GM19043 (cell line): ENCODE measurements around the gene CASQ2.

Source experiments
- ATAC-seq: cut with Tn5 transposase; IDR thresholded peaks from one replicate; pipeline ENCODE4 v1.9.1; 2021; ENCODE audit warnings: low read depth; ENCODE audit not compliant: unreplicated experiment

Gene CASQ2

DNA sequence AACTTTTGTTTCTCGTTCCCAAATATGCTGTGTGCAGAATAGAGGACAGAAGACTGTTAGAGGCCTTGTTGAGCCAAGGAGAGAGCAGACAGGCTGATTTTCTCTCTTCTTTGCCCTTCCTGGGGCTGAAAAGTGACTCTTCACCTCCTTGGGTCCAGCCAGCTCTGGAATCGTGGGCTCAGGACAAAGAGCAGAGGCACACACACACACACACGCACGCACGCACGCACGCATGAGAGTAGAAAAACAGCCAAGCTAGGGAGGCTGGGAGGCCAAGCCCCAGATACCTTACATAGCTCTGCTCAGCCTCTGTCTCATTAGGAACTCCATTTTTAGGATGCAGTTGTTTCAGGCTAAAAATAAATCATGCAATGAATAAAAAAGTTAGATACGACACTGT, at the start of gene CASQ2:
Gene CASQ2 (minus strand): TSS at position 166 of the 400 bp plus-strand sequence. CDS start 173 bp downstream, outside the sequence.
- no peak for ATAC-seq

DNA sequence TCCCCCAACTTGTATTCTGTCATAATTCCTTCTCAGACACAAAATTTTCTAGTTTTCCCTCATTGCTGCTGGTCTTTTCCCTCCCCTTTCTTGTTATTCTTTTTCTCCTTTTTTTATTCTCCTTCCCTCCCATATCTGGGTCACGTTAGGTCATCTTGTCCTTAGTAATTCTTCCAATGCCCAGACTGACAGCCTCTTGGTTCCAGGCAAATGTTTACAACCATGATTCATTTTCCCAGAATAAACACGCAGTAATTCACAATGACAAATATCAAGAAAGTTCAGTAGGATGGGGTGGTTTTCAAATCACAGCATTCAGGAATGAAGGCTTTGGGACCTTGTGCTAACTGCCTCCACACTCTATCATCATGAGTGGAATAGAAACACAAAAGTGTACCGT, 47.2 kb upstream of the CASQ2 start:
- ATAC-seq: no peak

DNA sequence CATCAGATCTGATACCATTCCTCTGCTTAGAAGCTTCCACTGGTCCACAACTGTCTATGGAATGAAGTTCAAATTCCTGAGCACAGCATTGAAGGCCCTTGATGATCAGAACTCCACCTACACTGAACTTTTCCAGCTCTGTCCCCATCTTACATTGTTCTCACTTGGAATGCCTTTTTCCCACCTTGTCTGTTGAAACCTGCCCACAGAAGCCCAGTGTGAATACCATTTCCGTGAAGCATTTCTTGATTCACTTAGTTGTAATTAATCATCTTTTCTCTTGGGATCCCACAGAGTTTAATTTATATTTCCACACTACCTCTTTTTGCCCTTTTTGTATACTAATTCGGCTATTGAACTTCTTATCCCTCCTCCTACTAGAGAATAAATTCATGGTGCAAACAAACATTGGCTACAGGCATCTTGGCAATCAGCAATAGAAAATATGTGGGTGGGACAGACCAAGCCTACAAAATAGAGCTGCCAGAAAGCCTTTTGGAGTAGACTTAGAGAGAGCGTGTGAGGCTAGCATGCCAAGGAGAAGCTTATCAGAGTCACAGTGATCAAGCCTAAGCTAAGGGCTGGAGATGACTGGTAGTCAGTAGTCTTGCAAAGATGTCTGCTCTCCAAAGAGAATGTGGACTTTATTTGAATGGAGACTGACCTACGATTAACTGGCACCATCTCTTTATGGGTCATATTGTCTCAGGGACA, 46.3 kb upstream of the CASQ2 start:
- no peak for ATAC-seq

DNA sequence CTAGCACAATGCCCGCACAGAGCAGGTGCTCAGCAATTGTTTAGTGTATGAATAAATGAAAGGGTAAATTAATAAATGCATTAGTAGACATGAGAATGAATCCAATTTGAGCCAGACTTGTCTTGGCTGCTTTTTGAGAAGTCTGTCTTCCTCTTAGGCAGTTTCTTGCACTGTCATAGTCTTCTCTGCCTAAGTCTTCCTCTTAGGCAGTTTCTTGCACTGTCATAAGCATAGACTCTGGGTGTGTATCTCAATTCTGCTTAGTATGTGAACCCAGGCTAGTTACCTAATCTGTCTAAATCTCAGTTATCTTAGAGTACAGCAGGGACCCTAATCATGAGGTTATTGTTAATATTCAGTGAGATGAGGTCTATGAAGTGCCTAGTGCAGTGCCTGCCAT, 45.2 kb upstream of the CASQ2 start:
- ATAC-seq: no peak

DNA sequence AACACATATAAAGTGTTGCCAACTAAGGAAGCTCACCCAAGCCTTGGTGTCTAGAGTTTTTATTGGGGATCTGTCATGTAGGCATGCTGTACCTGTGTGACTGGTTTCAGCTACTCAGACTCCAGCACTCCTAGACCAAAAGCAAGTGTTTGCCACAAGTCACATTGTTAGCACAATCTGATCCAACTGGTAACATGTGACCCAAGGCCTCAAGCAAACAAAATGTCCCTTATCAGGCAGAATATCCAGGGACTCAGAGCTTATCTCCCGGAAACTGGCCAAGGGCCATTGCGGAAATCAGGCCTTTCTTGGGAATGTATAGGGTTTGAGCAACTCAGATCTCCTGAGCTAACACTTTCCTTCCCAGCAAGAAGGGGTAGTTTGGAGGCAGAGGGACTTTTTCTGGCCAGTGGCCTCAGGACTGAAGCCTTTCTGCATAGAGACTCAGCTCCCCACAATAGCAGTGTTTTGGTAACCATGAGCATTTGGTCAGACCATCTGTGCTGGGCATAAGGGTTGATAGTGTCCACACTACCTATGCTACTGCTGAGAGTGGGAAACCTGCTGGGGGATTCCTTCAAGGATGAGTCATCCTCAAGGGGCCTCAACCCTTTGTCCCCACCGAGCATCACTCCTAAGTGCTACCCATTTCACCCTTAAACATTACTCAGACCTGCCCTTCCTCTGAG, 42.8 kb upstream of the CASQ2 start:
- ATAC-seq: no peak

DNA sequence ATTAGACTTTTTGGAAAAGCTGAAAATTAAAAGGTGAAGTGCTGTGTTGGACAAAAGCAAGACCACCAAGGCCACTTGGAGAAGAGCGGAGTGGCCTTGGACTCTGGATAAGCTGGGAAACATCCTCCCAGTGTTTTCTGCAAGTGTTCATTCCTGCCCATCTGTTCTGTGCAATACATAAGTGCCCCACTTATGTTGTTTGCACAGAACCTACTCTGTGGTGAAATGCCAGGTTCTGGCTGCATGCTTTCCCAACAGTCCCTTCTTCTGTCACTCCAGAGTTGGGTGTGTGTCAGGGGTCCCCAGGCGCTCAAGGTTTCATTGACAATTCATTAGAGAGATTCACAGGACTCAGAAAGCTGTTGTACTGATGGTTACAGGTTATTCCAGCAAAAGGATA, 42.1 kb upstream of the CASQ2 start:
- ATAC-seq: no peak

DNA sequence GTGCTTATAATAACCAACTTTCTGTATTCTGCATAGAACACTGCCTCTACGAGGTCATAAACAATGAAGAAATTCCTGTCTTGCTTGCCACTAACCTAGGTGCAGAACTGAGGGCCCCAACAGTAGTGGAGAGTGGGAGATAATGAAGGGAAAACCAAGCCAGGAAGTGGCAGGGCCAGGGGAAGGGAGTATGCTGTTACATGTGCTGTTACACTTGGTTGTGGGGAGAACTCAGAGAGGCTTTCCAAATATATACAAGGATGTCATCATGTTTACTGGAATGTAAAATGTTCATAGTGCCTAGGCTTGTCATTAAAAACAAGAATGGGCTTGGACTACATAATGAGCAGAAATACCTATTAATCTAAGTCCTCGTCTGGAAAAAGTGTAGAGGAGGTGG, 41.3 kb upstream of the CASQ2 start:
- no peak for ATAC-seq

DNA sequence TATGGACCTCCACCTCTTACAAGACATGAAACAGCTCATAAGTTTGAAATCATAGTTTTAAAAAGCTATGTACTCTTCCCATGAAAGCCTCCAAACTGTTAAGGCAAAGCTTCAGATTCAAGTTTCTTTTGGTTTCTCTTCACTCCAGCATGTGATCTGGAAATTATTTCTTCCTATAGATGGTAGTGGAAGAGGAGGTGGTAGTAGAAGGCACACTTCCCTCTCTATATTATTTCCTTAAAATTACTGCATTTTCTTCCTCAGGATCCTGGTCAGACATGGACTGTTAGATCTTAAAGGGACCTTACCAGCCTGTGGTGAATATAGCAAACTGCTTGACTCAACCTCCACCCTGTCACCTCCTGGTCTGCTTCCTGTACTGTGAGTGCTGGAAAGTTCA, 40.6 kb upstream of the CASQ2 start:
- no peak for ATAC-seq

DNA sequence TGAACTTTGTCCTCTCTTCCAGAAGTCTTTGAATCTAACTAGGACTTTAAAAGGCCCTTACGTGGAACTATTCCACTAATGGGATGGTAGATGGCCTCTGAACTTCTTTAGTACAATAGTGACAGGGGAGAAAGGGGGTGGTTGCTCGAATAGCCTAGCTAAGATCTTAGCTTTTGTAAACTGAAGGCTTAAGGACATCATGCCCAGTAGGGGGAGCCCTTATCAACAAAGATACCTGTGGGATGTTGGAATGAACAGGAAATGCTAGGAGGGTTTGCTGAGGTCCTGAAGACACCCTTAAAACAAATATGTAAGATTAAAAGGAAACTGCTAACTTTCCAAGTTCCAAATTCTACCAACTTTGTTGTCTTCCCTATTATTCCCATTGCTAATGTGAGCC, 39.2 kb upstream of the CASQ2 start:
- peak; percentile 55 for ATAC-seq

DNA sequence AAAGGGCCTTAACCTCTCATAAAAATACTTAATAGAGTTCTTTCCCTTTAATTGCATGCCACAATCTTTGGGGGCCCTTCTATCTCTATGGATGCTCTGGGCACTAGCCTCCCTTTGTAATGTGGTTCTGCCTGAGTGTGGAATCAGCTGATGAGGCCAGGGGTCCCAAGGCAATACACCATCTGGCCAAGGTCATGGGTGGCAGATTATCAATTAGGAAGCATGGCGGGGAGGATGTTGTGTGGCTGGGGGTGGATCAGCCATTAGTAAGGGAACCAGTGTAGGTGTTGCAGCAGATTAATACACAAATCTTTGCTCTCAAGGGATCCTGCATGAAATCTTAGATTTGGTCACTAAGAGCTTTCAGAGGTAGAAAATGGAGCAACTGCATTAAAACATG, 37.1 kb upstream of the CASQ2 start:
- no peak for ATAC-seq

DNA sequence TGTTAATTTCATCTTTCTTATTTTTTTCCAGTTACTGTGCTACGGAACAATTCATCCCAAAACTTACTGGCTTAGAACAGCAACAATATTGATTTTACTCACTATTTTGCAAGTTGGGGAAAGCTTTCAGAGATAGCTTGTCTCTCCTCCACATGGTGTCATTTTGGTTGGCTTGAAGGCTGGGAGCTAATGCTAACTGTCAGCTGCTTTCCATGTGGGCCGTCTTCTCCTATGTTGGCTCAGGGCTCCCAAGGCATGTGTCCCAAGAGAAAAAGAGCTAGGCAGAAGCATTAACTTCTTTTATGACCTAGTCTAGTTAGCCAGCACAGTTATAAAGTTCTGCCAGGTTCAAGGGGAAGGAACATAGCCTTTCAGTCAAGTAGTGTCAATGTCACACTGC, 33.9 kb upstream of the CASQ2 start:
- no peak for ATAC-seq

DNA sequence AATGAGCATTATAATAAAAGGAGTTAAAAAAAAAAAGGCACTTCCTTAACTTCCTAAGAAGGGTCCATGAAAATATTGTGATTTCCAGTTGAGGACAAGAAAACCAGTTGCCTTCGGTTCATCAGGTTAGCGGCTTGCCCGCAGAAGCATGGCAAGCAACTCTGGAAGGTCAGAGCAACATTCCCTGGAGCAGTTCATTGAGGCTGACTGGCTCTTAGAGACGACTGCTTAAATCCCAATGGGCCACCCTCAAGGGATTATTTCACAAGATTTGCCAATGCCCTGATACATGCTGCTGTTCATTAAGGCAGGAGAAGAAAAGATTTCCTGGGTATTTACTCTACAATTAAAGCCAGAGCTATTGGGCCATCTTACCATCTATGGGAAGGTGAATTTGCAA, 29.0 kb upstream of the CASQ2 start:
- ATAC-seq: no peak

DNA sequence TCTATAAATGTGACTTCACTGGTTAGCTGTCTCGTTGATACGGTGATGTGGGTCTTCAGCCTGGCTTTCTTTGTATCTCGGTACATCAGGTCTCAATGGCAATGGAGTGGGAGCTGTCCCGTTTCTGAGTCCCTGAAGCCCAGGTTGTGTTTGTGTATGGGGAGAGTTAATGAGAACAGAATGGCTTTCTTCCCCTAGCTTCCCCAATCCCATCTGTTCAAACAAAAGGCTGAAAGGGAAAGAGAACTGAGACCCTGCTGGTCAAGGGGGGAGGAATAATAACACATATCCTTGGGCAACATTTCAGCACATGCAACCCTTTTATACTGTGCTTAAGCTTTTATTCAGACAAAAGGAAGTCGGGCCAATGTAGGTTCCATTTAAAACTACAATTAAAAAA, 28.4 kb upstream of the CASQ2 start:
- ATAC-seq: no peak

DNA sequence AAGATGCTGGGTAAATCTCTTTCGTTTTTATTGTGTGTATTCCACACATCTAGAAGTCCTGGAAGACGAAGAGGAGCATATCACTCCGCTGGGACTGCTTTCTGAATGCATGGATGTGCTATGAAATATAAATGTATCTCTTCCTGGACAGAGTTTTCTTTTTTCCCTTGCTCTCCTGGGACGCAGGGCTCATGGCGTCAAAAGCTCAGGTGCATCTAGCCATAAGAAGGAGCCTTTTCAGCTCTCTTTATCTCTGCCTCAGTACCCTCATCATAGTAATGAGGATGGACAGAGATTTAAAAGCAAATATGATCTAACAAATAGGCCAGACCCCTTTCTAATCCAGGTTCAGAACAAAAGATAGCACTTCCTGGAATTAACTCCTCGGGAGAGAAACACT, 27.5 kb upstream of the CASQ2 start:
- no peak for ATAC-seq

DNA sequence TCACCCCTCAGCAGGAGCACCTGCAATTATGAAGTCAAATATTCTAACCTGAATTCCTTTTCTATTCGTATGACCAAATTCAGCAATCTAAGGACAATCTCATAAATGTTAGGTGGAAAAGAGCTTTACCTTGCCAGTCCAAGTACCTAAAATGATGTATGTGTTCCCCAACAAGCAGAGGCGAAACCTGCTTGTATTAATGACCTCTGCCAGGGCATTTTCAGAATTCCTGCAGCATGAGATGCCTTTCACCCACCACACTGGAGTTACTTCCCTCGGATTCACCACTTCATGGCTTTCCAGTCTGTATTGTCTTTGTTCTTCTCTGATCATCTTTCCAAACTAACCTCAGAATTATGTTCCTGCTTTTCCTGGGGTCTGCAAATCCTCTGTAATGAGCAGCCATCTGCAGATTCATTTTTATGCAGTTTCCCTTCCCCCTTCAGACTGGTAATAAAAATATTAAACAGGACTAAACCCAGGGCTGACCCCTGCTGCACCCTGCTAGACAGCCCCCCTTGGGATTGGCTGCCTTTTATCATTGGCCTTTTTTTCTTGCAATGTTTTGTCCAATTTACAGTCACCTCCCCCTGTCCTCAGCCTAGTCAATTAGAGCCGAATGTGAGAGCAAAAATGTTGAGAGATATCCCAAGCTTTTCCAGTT, 26.6 kb upstream of the CASQ2 start:
- ATAC-seq: no peak

DNA sequence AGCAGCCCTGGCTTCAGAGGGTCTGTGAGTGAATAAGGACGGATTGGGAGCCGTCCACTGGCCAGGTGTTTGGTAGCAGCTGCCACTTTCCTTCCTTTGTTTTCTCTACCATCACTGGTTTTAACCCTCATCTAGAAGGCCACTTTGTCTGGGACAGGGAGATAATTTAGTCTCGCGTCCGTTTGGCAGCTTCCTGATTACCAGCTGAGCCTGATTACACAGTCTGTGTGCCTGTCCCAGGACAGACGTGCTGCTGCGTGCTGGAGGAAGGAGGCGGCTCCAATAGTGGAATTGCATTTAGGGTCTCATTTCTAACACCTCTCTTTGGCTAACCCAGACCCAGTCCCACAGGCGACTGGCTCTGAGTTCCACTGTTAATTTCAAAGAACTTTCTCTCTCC, 24.6 kb upstream of the CASQ2 start:
- no peak for ATAC-seq

DNA sequence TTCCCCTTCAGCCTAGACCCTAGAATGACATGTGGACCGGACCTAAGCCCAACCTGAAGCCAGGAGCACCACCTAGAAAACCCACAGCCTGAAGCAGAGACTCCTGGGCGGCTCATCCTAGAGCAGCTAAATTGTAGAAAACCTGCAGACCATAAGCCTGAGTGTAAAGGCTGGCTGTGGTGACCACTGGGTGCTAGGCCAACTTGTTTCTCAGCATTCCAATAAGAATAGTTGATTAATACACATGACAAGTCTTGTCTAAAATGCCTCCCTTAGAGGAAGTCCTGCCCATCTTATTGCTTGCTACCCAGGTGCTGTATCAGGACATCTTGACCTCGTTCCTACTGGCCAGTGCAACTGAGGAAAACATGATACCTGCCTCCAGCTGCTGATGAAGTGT, 23.3 kb upstream of the CASQ2 start:
- no peak for ATAC-seq

DNA sequence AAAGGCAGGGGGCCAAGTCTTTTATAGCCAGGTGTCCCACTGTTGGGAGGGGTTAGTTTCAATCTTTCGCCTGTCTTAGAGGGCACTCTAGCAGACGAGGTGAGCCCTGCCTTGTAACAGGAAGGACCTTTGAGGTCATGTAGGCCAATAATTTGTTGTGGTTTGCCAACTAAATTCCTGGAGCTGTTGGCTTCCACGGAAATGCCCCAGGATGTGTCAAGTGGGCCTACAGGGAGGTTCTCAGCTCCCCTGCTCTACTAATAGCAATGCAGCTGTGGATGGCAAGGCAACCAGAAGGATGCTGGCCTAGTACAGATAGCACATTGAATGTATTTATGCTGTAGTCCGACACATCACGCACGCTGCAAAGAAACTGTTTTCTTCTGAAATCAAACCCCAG, 22.3 kb upstream of the CASQ2 start:
- ATAC-seq: no peak

DNA sequence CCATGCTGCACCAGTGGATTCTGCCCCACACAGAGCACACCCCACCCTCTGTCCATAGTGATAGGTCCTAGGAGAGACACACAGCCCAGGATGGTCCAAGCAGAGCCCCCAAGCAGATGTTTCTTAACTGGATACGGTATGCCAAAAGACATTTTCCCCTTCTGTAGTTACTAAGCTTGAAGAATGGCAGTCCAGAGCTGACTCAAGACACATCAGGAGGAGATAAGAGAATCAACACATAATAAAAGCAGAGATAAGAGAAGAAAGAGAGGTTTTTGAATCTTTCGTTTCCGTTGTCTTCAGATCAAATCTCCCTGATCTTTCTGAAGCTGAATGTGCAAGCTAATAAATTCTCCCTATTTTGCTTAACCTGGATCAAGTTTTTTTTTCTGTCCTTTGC, 21.8 kb upstream of the CASQ2 start:
- no peak for ATAC-seq

DNA sequence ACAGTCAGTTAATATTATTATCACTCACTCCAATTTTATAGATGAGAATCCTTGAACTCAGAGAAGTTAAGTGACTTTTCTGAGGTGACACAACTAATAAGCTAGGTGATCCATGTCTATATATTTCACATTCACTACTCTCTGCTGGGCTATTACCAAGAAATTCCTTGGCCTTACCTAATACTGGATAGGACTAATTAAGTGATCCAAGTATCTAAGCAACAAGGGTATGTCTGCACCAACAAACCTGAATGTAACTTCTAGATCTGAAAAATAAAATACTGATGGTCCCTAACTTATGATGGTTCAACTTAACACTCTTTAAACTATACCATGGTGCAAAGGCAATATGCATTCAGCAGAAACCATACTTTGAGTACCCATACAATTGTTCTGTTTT, 14.8 kb upstream of the CASQ2 start:
- ATAC-seq: no peak

DNA sequence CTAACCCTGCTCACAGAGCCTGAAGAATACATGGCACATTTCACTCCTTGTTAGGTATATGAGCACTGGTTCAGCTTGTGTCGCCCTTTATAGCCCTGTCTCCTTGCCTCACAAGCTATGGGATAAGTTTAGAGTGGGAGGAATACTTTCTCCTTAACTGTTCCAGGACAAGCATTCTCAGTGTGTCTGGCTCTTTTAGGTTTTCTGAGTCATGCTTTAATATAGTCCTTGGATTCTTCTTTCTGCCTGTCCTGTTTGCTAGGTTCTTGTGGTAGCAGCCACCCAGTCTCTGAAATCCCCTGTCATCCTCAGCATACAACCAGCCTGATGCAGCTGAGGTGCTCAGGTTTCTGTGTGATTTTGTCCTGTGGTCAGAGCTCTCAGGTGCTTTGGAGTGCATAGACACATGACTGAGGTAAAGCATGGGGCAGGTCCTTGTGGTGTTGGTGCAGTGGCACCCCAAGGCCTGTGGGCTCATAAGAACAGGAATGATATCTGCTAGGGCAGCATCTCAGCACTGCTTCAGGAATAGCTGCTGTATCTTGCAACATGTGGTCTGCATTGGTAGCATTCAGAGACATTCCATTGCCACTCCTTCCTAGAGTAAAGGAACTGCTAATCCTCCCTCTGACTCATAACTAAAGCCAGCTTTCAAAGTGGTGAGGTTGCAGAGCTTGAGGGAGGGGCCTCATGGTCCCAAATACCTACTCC, 14.2 kb upstream of the CASQ2 start:
- no peak for ATAC-seq
